Hepatocyte (in vitro differentiated cells): ENCODE data around the gene FKRP. TPM values are rescaled to one million over a fixed set of nuclear protein-coding genes. Genes with fewer than 3 reads are reported as not detected.

Experiments
- DNase-seq: peaks from one replicate; pipeline ENCODE4 v3.0.0-alpha.2; 2016; ENCODE audit warnings: low spot score
- H2AFZ ChIP-seq: fragments of 200-600 bp; sonication (generic); 2 replicates; pipeline ENCODE4 v1.6.0; 2016; ENCODE audit warnings: antibody characterized with exemption, mild to moderate bottlenecking
- H3K27ac ChIP-seq: fragments of 200-600 bp; sonication (generic); 2 replicates; pipeline ENCODE4 v1.5.1; 2016; ENCODE audit warnings: mild to moderate bottlenecking
- H3K27me3 ChIP-seq: fragments of 200-600 bp; sonication (generic); 2 replicates; pipeline ENCODE4 v1.6.1; 2016
- H3K36me3 ChIP-seq: fragments of 200-600 bp; sonication (generic); replicated peaks from 2 replicates; pipeline ENCODE4 v1.5.1; 2016; ENCODE audit warnings: low read depth; ENCODE audit not compliant: insufficient read depth
- H3K4me1 ChIP-seq: fragments of 200-600 bp; sonication (generic); 2 replicates; pipeline ENCODE4 v1.5.1; 2016; ENCODE audit warnings: mild to moderate bottlenecking, moderate library complexity; ENCODE audit not compliant: insufficient read depth
- H3K4me2 ChIP-seq: fragments of 200-600 bp; sonication (generic); 2 replicates; pipeline ENCODE4 v1.6.0; 2016
- H3K4me3 ChIP-seq: fragments of 200-600 bp; sonication (generic); 2 replicates; pipeline ENCODE4 v1.5.1; 2016; ENCODE audit warnings: mild to moderate bottlenecking
- H3K79me2 ChIP-seq: fragments of 200-600 bp; sonication (generic); 2 replicates; pipeline ENCODE4 v1.6.0; 2017; ENCODE audit warnings: mild to moderate bottlenecking
- H3K9me2 ChIP-seq: fragments of 200-600 bp; sonication (generic); replicated peaks from 2 replicates; pipeline ENCODE4 v1.6.0; 2017; ENCODE audit warnings: mild to moderate bottlenecking; ENCODE audit not compliant: insufficient read depth
- H3K9me3 ChIP-seq: fragments of 200-600 bp; sonication (generic); 2 replicates; pipeline ENCODE4 v1.5.1; 2016; ENCODE audit warnings: low read depth, mild to moderate bottlenecking
- H4K20me1 ChIP-seq: fragments of 200-600 bp; sonication (generic); 2 replicates; pipeline ENCODE4 v1.6.0; 2016; ENCODE audit warnings: mild to moderate bottlenecking; ENCODE audit not compliant: insufficient read depth, poor library complexity, severe bottlenecking
- EZH2 ChIP-seq: fragments of 200-600 bp; sonication (generic); IDR thresholded peaks from 2 replicates; pipeline ENCODE4 v1.6.1; 2016; ENCODE audit warnings: antibody characterized with exemption, mild to moderate bottlenecking, borderline replicate concordance
- EZH2phosphoT487 ChIP-seq: fragments of 200-600 bp; sonication (generic); IDR thresholded peaks from one replicate; pipeline ENCODE4 v1.6.1; 2018; ENCODE audit warnings: antibody characterized with exemption, mild to moderate bottlenecking, low read depth, moderate library complexity; ENCODE audit not compliant: unreplicated experiment, severe bottlenecking
- WGBS: methylation state at CpG from one replicate; pipeline ENCODE4 v1.1.6; 2016; ENCODE audit warnings: low lambda C conversion rate; ENCODE audit errors: missing lambda C conversion rate; 5-methylcytosine and 5-hydroxymethylcytosine counted together
- polyA plus RNA-seq: library from polyadenylated mRNA; unstranded; fragments of >200 nt; fragmentation: Nextera tagmentation; extraction: Ambion mirVana; gene quantifications from 2 replicates; pipeline ENCODE4 v1.2.1, GENCODE V29; 2016
- total RNA-seq: library from RNA; depleted of rRNA; stranded (reverse); fragments of >200 nt; gene quantifications from 2 replicates; pipeline ENCODE4 v1.2.3, GENCODE V29; 2014
- TF ChIP-seq, protein P1 (sequence below): fragments of 200-600 bp; sonication (generic); IDR thresholded peaks from 2 replicates; pipeline ENCODE4 v1.5.1; 2016; ENCODE audit warnings: antibody characterized with exemption, mild to moderate bottlenecking; ENCODE audit not compliant: poor library complexity

The FKRP gene
- total and polyA plus RNA-seq, 2 experiments from 2014 or later = 18.7 to 23.6 TPM

DNA sequence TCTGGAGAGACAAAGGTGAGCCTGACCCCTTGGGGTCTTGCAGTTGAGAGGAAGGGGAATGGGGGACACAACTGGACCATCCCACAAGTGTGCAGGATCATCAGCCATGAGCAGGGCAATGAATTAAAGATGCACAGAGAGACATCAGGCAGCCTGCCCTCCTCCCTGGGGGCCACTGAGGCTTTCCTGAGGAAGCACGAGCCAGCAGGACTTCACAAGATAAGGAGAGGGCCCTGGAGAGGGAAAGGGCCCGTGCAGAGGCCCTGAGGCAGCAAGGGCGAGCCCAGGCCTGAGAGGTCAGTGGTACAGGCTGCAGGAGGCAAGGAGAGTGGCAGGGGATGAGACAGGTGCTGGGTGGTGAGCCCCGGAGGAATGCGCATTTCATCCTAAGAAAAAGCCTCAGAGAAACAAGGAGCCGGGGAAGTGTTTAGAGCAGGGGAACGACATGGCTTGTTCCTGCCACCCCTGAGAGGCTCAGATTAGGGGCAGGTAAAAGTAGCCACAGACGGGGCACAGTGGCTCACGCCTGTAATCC lies 19.9 kb upstream of the FKRP start:
- 83% methylated on average over 9 of the region's 9 CpGs for WGBS
- Histone ChIP-seq H3K4me1 (no peaks in the 10 kb centered on the region), H3K36me3 (no peaks in the 10 kb centered on the region), H3K79me2 (peaks cover 7% of the 10 kb centered on the region), H2AFZ (no peak overlapping the region), H3K4me2 (no peak overlapping the region), H4K20me1 (peaks cover 7% of the 10 kb centered on the region), H3K9me2 (no peaks in the 10 kb centered on the region), H3K27ac (no peak overlapping the region), H3K27me3 (no peaks in the 10 kb centered on the region), H3K9me3 (no peaks in the 10 kb centered on the region), H3K4me3 (no peak overlapping the region)
- no peak for DNase-seq
- TF ChIP-seq EZH2phosphoT487 = no peak
- TF ChIP-seq EZH2 = no peak
- TF ChIP-seq, protein P1, sequence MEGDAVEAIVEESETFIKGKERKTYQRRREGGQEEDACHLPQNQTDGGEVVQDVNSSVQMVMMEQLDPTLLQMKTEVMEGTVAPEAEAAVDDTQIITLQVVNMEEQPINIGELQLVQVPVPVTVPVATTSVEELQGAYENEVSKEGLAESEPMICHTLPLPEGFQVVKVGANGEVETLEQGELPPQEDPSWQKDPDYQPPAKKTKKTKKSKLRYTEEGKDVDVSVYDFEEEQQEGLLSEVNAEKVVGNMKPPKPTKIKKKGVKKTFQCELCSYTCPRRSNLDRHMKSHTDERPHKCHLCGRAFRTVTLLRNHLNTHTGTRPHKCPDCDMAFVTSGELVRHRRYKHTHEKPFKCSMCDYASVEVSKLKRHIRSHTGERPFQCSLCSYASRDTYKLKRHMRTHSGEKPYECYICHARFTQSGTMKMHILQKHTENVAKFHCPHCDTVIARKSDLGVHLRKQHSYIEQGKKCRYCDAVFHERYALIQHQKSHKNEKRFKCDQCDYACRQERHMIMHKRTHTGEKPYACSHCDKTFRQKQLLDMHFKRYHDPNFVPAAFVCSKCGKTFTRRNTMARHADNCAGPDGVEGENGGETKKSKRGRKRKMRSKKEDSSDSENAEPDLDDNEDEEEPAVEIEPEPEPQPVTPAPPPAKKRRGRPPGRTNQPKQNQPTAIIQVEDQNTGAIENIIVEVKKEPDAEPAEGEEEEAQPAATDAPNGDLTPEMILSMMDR = no peak

DNA sequence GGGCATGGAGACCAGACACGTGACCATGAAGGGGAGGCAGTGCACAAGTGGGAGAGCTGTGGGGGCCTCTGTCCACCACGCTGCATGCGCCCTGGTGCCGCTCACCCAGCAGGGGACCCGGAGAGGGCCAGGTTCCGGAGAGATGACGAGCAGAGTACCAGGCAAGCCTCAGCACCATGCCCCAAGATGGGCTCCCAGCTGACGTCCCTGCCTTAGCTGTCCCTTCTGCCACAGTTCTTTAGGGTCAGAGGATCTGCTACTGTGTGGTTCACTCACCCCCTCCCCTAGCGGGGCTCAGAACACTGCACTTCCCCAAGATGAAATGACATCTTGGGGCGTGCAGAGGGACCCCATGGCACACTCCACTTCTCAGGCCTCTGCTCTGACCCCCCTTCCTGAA lies 19.3 kb upstream of the FKRP start:
- H3K27ac ChIP-seq = no peak overlapping the region
- peaks cover 7% of the 10 kb centered on the region for H3K79me2 ChIP-seq
- no peaks in the 10 kb centered on the region for H3K9me2 ChIP-seq
- H3K36me3 ChIP-seq = no peaks in the 10 kb centered on the region
- H2AFZ ChIP-seq = no peak overlapping the region
- no peak overlapping the region for H3K4me3 ChIP-seq
- WGBS = 94% methylated on average over 10 of the region's 10 CpGs
- H3K9me3 ChIP-seq = no peaks in the 10 kb centered on the region
- no peaks in the 10 kb centered on the region for H3K4me1 ChIP-seq
- H3K4me2 ChIP-seq = no peak overlapping the region
- no peaks in the 10 kb centered on the region for H3K27me3 ChIP-seq
- no peak for DNase-seq
- peaks cover 12% of the 10 kb centered on the region for H4K20me1 ChIP-seq
- TF ChIP-seq EZH2phosphoT487 = no peak
- no peak for TF ChIP-seq EZH2
- TF ChIP-seq, protein P1 = no peak

- H3K9me3 ChIP-seq = no peaks in the 10 kb centered on the region
- H3K4me3 ChIP-seq = no peak overlapping the region
- no peak overlapping the region for H2AFZ ChIP-seq
- H3K4me1 ChIP-seq = no peaks in the 10 kb centered on the region
- H3K27ac ChIP-seq = no peak overlapping the region
- no peaks in the 10 kb centered on the region for H3K27me3 ChIP-seq
- TF ChIP-seq EZH2phosphoT487 (no peak), EZH2 (no peak)
- 86% methylated on average over 14 of the region's 14 CpGs for WGBS
- H3K36me3 ChIP-seq = no peaks in the 10 kb centered on the region
- DNase-seq = no peak
- no peaks in the 10 kb centered on the region for H3K9me2 ChIP-seq
- H4K20me1 ChIP-seq = peaks cover 15% of the 10 kb centered on the region
- H3K79me2 ChIP-seq = peaks cover 7% of the 10 kb centered on the region
- H3K4me2 ChIP-seq = no peak overlapping the region
Measured at GRCh38 chr19:46726971-46727501, 18.8 kb upstream of the FKRP start.

DNA sequence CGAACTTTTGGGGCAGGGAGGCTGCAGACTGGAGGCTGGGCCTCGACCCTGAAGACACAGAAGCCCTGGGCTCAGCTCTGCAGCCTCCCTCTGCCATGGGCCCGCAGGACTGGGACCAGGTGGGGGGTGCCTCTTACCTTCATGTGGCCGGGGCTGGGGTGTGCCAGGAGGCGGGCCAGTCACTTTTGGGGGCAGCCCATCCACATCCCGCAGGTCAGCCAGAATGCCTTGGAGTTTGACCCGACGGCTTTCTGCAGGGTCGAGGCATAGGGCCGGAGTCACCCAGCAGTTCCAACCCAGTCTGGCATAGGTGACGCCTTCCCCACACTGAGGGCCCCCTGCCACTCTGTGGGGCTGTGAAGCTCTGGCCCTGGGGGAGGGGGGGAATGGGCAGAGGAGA lies 18.1 kb upstream of the FKRP start:
- Histone ChIP-seq H3K79me2 (peaks cover 7% of the 10 kb centered on the region), H2AFZ (no peak overlapping the region), H3K9me3 (no peaks in the 10 kb centered on the region), H3K9me2 (no peaks in the 10 kb centered on the region), H3K36me3 (no peaks in the 10 kb centered on the region), H4K20me1 (peaks cover 21% of the 10 kb centered on the region), H3K4me2 (no peak overlapping the region), H3K4me3 (no peak overlapping the region), H3K27ac (no peak overlapping the region), H3K27me3 (no peaks in the 10 kb centered on the region), H3K4me1 (no peaks in the 10 kb centered on the region)
- no peak for DNase-seq
- 96% methylated on average over 11 of the region's 11 CpGs for WGBS
- TF ChIP-seq EZH2phosphoT487 (no peak), EZH2 (no peak)
- TF ChIP-seq, protein P1 = no peak
